ENCODE data around the gene TMEM60.

- TF ChIP-seq CTCF (IDR thresholded peaks at IDR 0.05): no peak
- no peak for TF ChIP-seq POLR2A (IDR thresholded peaks at IDR 0.05)
Observed at GRCh38 chr7:77778535-77778934, 19.7 kb downstream of the TMEM60 start.

Measured in body of pancreas (tissue), 4 donors.